HepG2 (cell line): Measurements from ENCODE around the gene CXXC5. TPM values are rescaled to one million over a fixed set of nuclear protein-coding genes. Genes with fewer than 3 reads are reported as not detected.

ENCODE experiments used
- ATAC-seq: fragments of 200-7000 bp; cut with Tn5 transposase; 3 replicates; pipeline ENCODE4 v1.9.1; 2020; ENCODE audit warnings: mild to moderate bottlenecking, moderate library complexity
- BruUV-seq: library from RNA; stranded (reverse); fragments of 400-500 nt; replicated peaks from 2 replicates; lab custom pipeline; 2021; lab: Mats Ljungman, UMichigan
- CTCF ChIA-PET: fragments of 300-600 bp; formaldehyde crosslinking; extraction: SDS; loops from one replicate; lab custom pipeline; 2021; ENCODE audit warnings: low total read pairs, inconsistent platforms, low intra/inter-chr PET ratio; lab: Yijun Ruan, JAX
- POLR2A ChIA-PET: fragments of 350-600 bp; sonication (Branson Sonifier 250); formaldehyde crosslinking; loops from one replicate; lab custom pipeline; 2020; ENCODE audit warnings: antibody characterized with exemption, inconsistent platforms; lab: Yijun Ruan, JAX
- DNase-seq: peaks from one replicate; pipeline ENCODE4 v3.0.0-alpha.2; 2015; ENCODE audit warnings: low spot score
- FAIRE-seq: peaks from 3 replicates; lab custom pipeline; 2011; peaks lifted over from hg19 to GRCh38; lab: Jason Lieb, UNC
- H2AFZ ChIP-seq: one replicate; pipeline ENCODE4 v1.6.1; 2011; ENCODE audit warnings: low read length, inconsistent platforms
- H3K27ac ChIP-seq: fragments of 300-600 bp; 3 replicates; pipeline ENCODE4 v1.8.0; 2011; ENCODE audit warnings: mixed run types, mild to moderate bottlenecking, mixed read lengths, low read length, inconsistent platforms; ENCODE audit not compliant: insufficient read depth; ENCODE audit errors: extremely low read length
- H3K27me3 ChIP-seq, 2 experiments: fragments of 200-600 bp in 1 of 2; 2 replicates in 1 of 2; 3 replicates in 1 of 2; pipeline versions ENCODE4 v1.6.0 to v1.8.0; 2011; ENCODE audit warnings: low read length in 2 of 2, mild to moderate bottlenecking in 2 of 2, moderate library complexity in 2 of 2, inconsistent platforms in 1 of 2; ENCODE audit not compliant: insufficient read depth in 2 of 2, control insufficient read depth in 1 of 2
- H3K36me3 ChIP-seq, 2 experiments: fragments of 200-600 bp in 1 of 2; replicated peaks in 1 of 2; 2 replicates in 1 of 2; 3 replicates in 1 of 2; pipeline versions ENCODE4 v1.5.1 to v1.8.0; 2011; ENCODE audit warnings: low read length in 2 of 2, inconsistent platforms in 1 of 2; ENCODE audit not compliant: insufficient read depth in 2 of 2, control insufficient read depth in 1 of 2
- H3K4me1 ChIP-seq: 2 replicates; pipeline ENCODE4 v1.5.1; 2012; ENCODE audit warnings: low read length, inconsistent platforms; ENCODE audit not compliant: insufficient read depth
- H3K4me2 ChIP-seq: 2 replicates; pipeline ENCODE4 v1.6.0; 2011; ENCODE audit warnings: low read depth, low read length, inconsistent platforms
- H3K4me3 ChIP-seq, 3 experiments: fragments of 200-600 bp in 1 of 3; sonication (generic), shearing (Covaris generic) in 1 of 3; replicated peaks in 1 of 3; 2 replicates each; pipeline ENCODE4 v1.5.1; 2011 to 2016; ENCODE audit warnings: low read length in 3 of 3, inconsistent platforms in 2 of 3, low read depth in 2 of 3, mild to moderate bottlenecking in 2 of 3, control low read depth in 1 of 3, mixed read lengths in 1 of 3; ENCODE audit not compliant: insufficient read depth in 1 of 3
- H3K79me2 ChIP-seq: one replicate; pipeline ENCODE4 v1.6.1; 2011; ENCODE audit warnings: low read length, inconsistent platforms; ENCODE audit not compliant: insufficient read depth
- H3K9ac ChIP-seq: 2 replicates; pipeline ENCODE4 v1.6.0; 2011; ENCODE audit warnings: mild to moderate bottlenecking, low read depth, low read length, inconsistent platforms; ENCODE audit not compliant: insufficient read depth
- H3K9me3 ChIP-seq: 2 replicates; pipeline ENCODE4 v1.5.1; 2012; ENCODE audit warnings: mild to moderate bottlenecking, low read length
- H4K20me1 ChIP-seq: 2 replicates; pipeline ENCODE4 v1.6.0; 2011; ENCODE audit warnings: inconsistent platforms, mild to moderate bottlenecking, low read length, moderate library complexity; ENCODE audit not compliant: insufficient read depth
- AGO2 ChIP-seq: fragments of 200-400 bp; formaldehyde crosslinking; optimal IDR thresholded peaks from 2 replicates; pipeline ENCODE3; 2017; ENCODE audit warnings: mild to moderate bottlenecking, low read depth, low read length, moderate library complexity
- CBX5 ChIP-seq: sonication (generic); formaldehyde crosslinking; IDR thresholded peaks from 2 replicates; pipeline ENCODE4 v1.4.0; 2020; ENCODE audit warnings: missing genetic modification reagents, borderline replicate concordance
- CC2D1A ChIP-seq: sonication (generic); formaldehyde crosslinking; IDR thresholded peaks from 2 replicates; pipeline ENCODE4 v1.8.1; 2023; ENCODE audit warnings: mild to moderate bottlenecking, missing genetic modification reagents
- DNMT3B ChIP-seq: conservative IDR thresholded peaks from 2 replicates; pipeline ENCODE4 v1.6.1; 2016; ENCODE audit warnings: missing biosample characterization, control low read depth
- FOXM1 ChIP-seq: sonication (generic); formaldehyde crosslinking; IDR thresholded peaks from 2 replicates; pipeline ENCODE4 v1.5.0; 2020; ENCODE audit warnings: missing genetic modification reagents
- GTF3A ChIP-seq: sonication (generic); formaldehyde crosslinking; conservative IDR thresholded peaks from 2 replicates; pipeline ENCODE4 v1.4.0; 2020; ENCODE audit warnings: mild to moderate bottlenecking, missing genetic modification reagents
- HMGXB4 ChIP-seq, 2 experiments: sonication (generic) in 1 of 2; formaldehyde crosslinking in 1 of 2; IDR thresholded peaks; 2 replicates each; pipeline versions ENCODE4 v1.4.0 to v1.6.1; 2018 to 2020; ENCODE audit warnings: missing genetic modification reagents in 2 of 2, borderline replicate concordance in 1 of 2, low read depth in 1 of 2, mild to moderate bottlenecking in 1 of 2, missing biosample characterization in 1 of 2
- MAFF ChIP-seq: IDR thresholded peaks from 2 replicates; pipeline ENCODE4 v1.6.1; 2011; ENCODE audit warnings: low read depth, low read length, improper control_type of control experiment
- MAFK ChIP-seq, 2 experiments: IDR thresholded peaks in 1 of 2; conservative IDR thresholded peaks in 1 of 2; 2 replicates each; pipeline ENCODE4 v1.6.1; 2011; ENCODE audit warnings: improper control_type of control experiment in 2 of 2, low read length in 2 of 2
- MEIS2 ChIP-seq: sonication (generic); formaldehyde crosslinking; IDR thresholded peaks from 2 replicates; pipeline ENCODE4 v1.9.0; 2021; ENCODE audit warnings: mild to moderate bottlenecking, missing genetic modification reagents
- NFE2L1 ChIP-seq: sonication (generic); formaldehyde crosslinking; IDR thresholded peaks from 2 replicates; pipeline ENCODE4 v1.4.0; 2020; ENCODE audit warnings: missing genetic modification reagents, mild to moderate bottlenecking, borderline replicate concordance
- RBM22 ChIP-seq: fragments of 200-400 bp; formaldehyde crosslinking; optimal IDR thresholded peaks from 2 replicates; pipeline ENCODE3; 2017; ENCODE audit warnings: mild to moderate bottlenecking, low read length, moderate library complexity
- SP4 ChIP-seq: sonication (generic); formaldehyde crosslinking; IDR thresholded peaks from 2 replicates; pipeline ENCODE4 v1.8.1; 2023; ENCODE audit warnings: mild to moderate bottlenecking, missing genetic modification reagents
- ZNF274 ChIP-seq: sonication (generic); formaldehyde crosslinking; IDR thresholded peaks from 2 replicates; pipeline ENCODE4 v1.5.1; 2020; ENCODE audit warnings: mild to moderate bottlenecking, missing genetic modification reagents
- ZNF441 ChIP-seq: sonication (generic); formaldehyde crosslinking; IDR thresholded peaks from 2 replicates; pipeline ENCODE4 v1.7.0; 2021; ENCODE audit warnings: missing genetic modification reagents, borderline replicate concordance
- ZNF562 ChIP-seq: sonication (generic); formaldehyde crosslinking; IDR thresholded peaks from 2 replicates; pipeline ENCODE4 v1.8.0; 2022; ENCODE audit warnings: missing genetic modification reagents, borderline replicate concordance
- ZNF678 ChIP-seq: sonication (generic); formaldehyde crosslinking; IDR thresholded peaks from 2 replicates; pipeline ENCODE4 v1.4.0; 2020; ENCODE audit warnings: mild to moderate bottlenecking, missing genetic modification reagents
- ZNF720 ChIP-seq: sonication (generic); formaldehyde crosslinking; IDR thresholded peaks from 2 replicates; pipeline ENCODE4 v1.4.0; 2020; ENCODE audit warnings: missing genetic modification reagents
- ZNF781 ChIP-seq: sonication (generic); formaldehyde crosslinking; IDR thresholded peaks from 2 replicates; pipeline ENCODE4 v1.5.1; 2020; ENCODE audit warnings: borderline replicate concordance, mild to moderate bottlenecking, missing genetic modification reagents; ENCODE audit errors: not compliant biosample characterization
- WGBS: methylation state at CpG from one replicate; pipeline ENCODE4 v1.1.6; 2017; ENCODE audit warnings: low lambda C conversion rate; 5-methylcytosine and 5-hydroxymethylcytosine counted together
- in situ Hi-C: cut with HindIII; loops from 2 replicates; pipeline ENCODE4 v1.10.0; 2017; ENCODE audit warnings: low pct_unique_long_range_greater_than_20kb; ENCODE audit not compliant: extremely low pct_ligation_motif_present
- intact Hi-C: fragments of 100-400 bp; cut with micrococcal nuclease; formaldehyde crosslinking; loops from one replicate; pipeline ENCODE4 v1.10.0; 2022; ENCODE audit not compliant: unreplicated experiment
- polyA plus RNA-seq, 8 experiments: library from polyadenylated mRNA; depleted of rRNA in 3 of 8; stranded (reverse) in 7 of 8; unstranded in 1 of 8; fragments of >200 nt; fragmentation: Illumina TruSeq in 4 of 8; extraction: Trizol in 4 of 8; gene quantifications; 2 replicates each; pipeline versions ENCODE4 v1.2.1 to v1.2.3, GENCODE V29; 2011 to 2016; ENCODE audit warnings: low read depth in 4 of 8, missing spikeins in 1 of 8, mixed read lengths in 1 of 8; ENCODE audit not compliant: insufficient read depth in 1 of 8
- total RNA-seq, 5 experiments: library from RNA; depleted of rRNA; stranded (reverse); fragments of >200 nt; fragmentation: Illumina TruSeq; extraction: Trizol; gene quantifications; 2 replicates each; pipeline ENCODE4 v1.2.3, GENCODE V29; 2016; ENCODE audit warnings: low read depth in 1 of 5
- TF ChIP-seq, protein P1 (sequence below): sonication (generic); formaldehyde crosslinking; IDR thresholded peaks from 2 replicates; pipeline ENCODE4 v1.8.0; 2022; ENCODE audit warnings: missing genetic modification reagents, mild to moderate bottlenecking, inconsistent platforms, borderline replicate concordance

Gene CXXC5
- total and polyA plus RNA-seq, 2 of the 13 experiments (the other 11 are each of a cell fraction or from before 2014, with no cell fraction given), result 32.3 to 33.0 TPM

- Histone ChIP-seq H3K27me3 (no peaks in the 10 kb centered on the region), H4K20me1 (peaks cover 31% of the 10 kb centered on the region), H3K27ac (no peak overlapping the region), H2AFZ (no peak overlapping the region), H3K4me1 (peaks cover 19% of the 10 kb centered on the region), H3K9me3 (no peaks in the 10 kb centered on the region), H3K9ac (no peak overlapping the region), H3K79me2 (peaks cover 37% of the 10 kb centered on the region), H3K4me3 (no peak overlapping the region), H3K36me3 (peaks cover 18 to 46% of the 10 kb centered on the region in 2 experiments; a peak in 4 of 5 replicates), H3K4me2 (no peak overlapping the region)
- BruUV-seq, result no TSS peak
- no peak for ATAC-seq
- FAIRE-seq, result no peak
- POLR2A ChIA-PET, result no interaction called here
- TF ChIP-seq HMGXB4 (CRISPR knock-in tag; IDR thresholded peaks at IDR 0.05; ENCODE audit: borderline replicate concordance in 1 of 2, low read depth in 1 of 2), result no peak
- peak; percentile 70 for TF ChIP-seq MAFF
- TF ChIP-seq ZNF781 (CRISPR knock-in tag), result no peak
- no peak for TF ChIP-seq ZNF678 (CRISPR knock-in tag)
- TF ChIP-seq FOXM1, result no peak
- TF ChIP-seq ZNF562 (CRISPR knock-in tag), result no peak
- TF ChIP-seq ZNF274, result no peak
- TF ChIP-seq RBM22, result no peak
- no peak for TF ChIP-seq DNMT3B
- no peak for TF ChIP-seq SP4
- TF ChIP-seq, protein P1, sequence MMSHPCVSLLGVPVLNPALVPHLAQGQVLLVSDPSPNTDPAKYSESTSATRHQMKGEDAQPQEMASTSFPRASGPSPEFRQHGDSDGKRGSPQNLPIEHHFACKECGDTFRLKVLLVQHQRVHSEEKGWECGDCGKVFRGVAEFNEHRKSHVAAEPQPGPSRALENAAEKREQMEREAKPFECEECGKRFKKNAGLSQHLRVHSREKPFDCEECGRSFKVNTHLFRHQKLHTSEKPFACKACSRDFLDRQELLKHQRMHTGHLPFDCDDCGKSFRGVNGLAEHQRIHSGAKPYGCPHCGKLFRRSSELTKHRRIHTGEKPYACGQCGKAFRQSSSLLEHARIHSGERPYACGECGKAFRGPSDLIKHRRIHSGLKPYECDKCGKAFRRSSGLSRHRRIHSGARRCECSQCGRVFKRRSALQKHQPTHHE, result no peak
- no peak for TF ChIP-seq ZNF720
- TF ChIP-seq ZNF441 (CRISPR knock-in tag), result no peak
- TF ChIP-seq AGO2, result peak; percentile 32
- TF ChIP-seq CC2D1A (CRISPR knock-in tag), result no peak
- TF ChIP-seq NFE2L1 (CRISPR knock-in tag), result no peak
- no peak for TF ChIP-seq MEIS2 (CRISPR knock-in tag)
- TF ChIP-seq CBX5 (CRISPR knock-in tag), result no peak
- peak; percentile 79 for TF ChIP-seq MAFK (conservative IDR thresholded peaks at IDR 0.05 in 1 of 2, IDR thresholded peaks at IDR 0.05 in 1 of 2; ENCODE audit: low read length in 2 of 2)
- TF ChIP-seq GTF3A (CRISPR knock-in tag), result no peak
- in situ Hi-C loops, result no loop called here
- CTCF ChIA-PET, result no interaction called here
- DNase-seq, result no peak
- intact Hi-C loops, result no loop called here
- WGBS, result 98% methylated on average over 15 of the region's 22 CpGs
Measured at GRCh38 chr5:139677736-139678613, 29.8 kb downstream of the CXXC5 start.
